ENCODE data around the gene PRDM16.
A peak's percentile ranks its signal among the peaks of the same experiment; 100 is the strongest.

Gene PRDM16

GRCh38 chr1:3444736-3445135 lies 375.7 kb downstream of the PRDM16 start:
- no peak for DNase-seq

- no peak for DNase-seq
Measured at GRCh38 chr1:3450202-3450863, 381.3 kb downstream of the PRDM16 start.

GRCh38 chr1:3450983-3451382 lies 382.0 kb downstream of the PRDM16 start:
- no peak for DNase-seq

GRCh38 chr1:3451994-3452865 lies 383.2 kb downstream of the PRDM16 start:
- DNase-seq: no peak

GRCh38 chr1:3452866-3453175 lies 383.8 kb downstream of the PRDM16 start:
- no peak for DNase-seq

GRCh38 chr1:3453203-3453761 lies 384.3 kb downstream of the PRDM16 start:
- peak; percentile 77 for DNase-seq

GRCh38 chr1:3453891-3454810 lies 385.1 kb downstream of the PRDM16 start, which contains the start of gene ARHGEF16:
Gene ARHGEF16 (plus strand): TSS chr1:3454665. CDS start chr1:3463085, 8,420 bp downstream.
- DNase-seq: peak; percentile 53

- DNase-seq: peak; percentile 52
Measured at GRCh38 chr1:3454811-3455618, 386.0 kb downstream of the PRDM16 start.

- DNase-seq: no peak
Measured at GRCh38 chr1:3455670-3456448, 386.9 kb downstream of the PRDM16 start.

- no peak for DNase-seq
Measured at GRCh38 chr1:3456449-3456963, 387.5 kb downstream of the PRDM16 start.

- no peak for DNase-seq
Measured at GRCh38 chr1:3456964-3457909, 388.2 kb downstream of the PRDM16 start.

- no peak for DNase-seq
Measured at GRCh38 chr1:3457910-3458883, 389.2 kb downstream of the PRDM16 start.

- DNase-seq: no peak
Measured at GRCh38 chr1:3459051-3459908, 390.3 kb downstream of the PRDM16 start.

GRCh38 chr1:3459940-3460671 lies 391.1 kb downstream of the PRDM16 start:
- DNase-seq: no peak

- no peak for DNase-seq
Measured at GRCh38 chr1:3460672-3461131, 391.7 kb downstream of the PRDM16 start.

- DNase-seq: no peak
Measured at GRCh38 chr1:3461238-3461933, 392.4 kb downstream of the PRDM16 start.

Data from CD4-positive, alpha-beta T cell treated with Interleukin-6 for 4 hours (primary cell).